ENCODE data around the gene ASIC1.
"Not testable (repeated sequence)": the region's sequence is repeated elsewhere in the genome, so short reads cannot be mapped to it uniquely, and the experiment has no call there.

ASIC1 gene

GRCh38 chr12:50082644-50083043 is 25.2 kb downstream of the ASIC1 start:
- no peak for FAIRE-seq
- DNase-seq (ENCODE audit: insufficient read length, low spot score): no peak

GRCh38 chr12:50083301-50083700 is 25.9 kb downstream of the ASIC1 start:
- no peak for FAIRE-seq
- no peak for DNase-seq (ENCODE audit: insufficient read length, low spot score)

- DNase-seq (ENCODE audit: insufficient read length, low spot score); FAIRE-seq: not testable (repeated sequence)
Observed at GRCh38 chr12:50084409-50084774, 27.0 kb downstream of the ASIC1 start.

- DNase-seq (ENCODE audit: insufficient read length, low spot score) (peak; percentile 91), FAIRE-seq (peak; percentile 55)
Observed at GRCh38 chr12:50084775-50085614, 27.6 kb downstream of the ASIC1 start, which contains the start of gene SMARCD1. TSS of gene SMARCD1 (plus strand) at chr12:50085342. CDS start at chr12:50085370, 28 bp downstream.

- FAIRE-seq (no peak), DNase-seq (ENCODE audit: insufficient read length, low spot score) (no peak)
Observed at GRCh38 chr12:50085615-50086072, 28.2 kb downstream of the ASIC1 start.

- FAIRE-seq (no peak), DNase-seq (ENCODE audit: insufficient read length, low spot score) (no peak)
Observed at GRCh38 chr12:50086148-50086547, 28.8 kb downstream of the ASIC1 start.

- DNase-seq (ENCODE audit: insufficient read length, low spot score) (no peak), FAIRE-seq (no peak)
Observed at GRCh38 chr12:50087151-50087550, 29.8 kb downstream of the ASIC1 start.

GRCh38 chr12:50087995-50088394 is 30.6 kb downstream of the ASIC1 start:
- DNase-seq (ENCODE audit: insufficient read length, low spot score) (no peak), FAIRE-seq (no peak)

- FAIRE-seq: no peak
Observed at GRCh38 chr12:50088577-50089335, 31.4 kb downstream of the ASIC1 start.

GRCh38 chr12:50089730-50090129 is 32.3 kb downstream of the ASIC1 start:
- FAIRE-seq: no peak

More at GRCh38 chr12:50088577-50089335, 31.4 kb downstream of the ASIC1 start:
- DNase-seq (ENCODE audit: insufficient read length, low spot score): peak; percentile 63

GRCh38 chr12:50090391-50090790 is 33.0 kb downstream of the ASIC1 start:
- no peak for DNase-seq (ENCODE audit: insufficient read length, low spot score)
- no peak for FAIRE-seq

More at GRCh38 chr12:50089730-50090129, 32.3 kb downstream of the ASIC1 start:
- DNase-seq (ENCODE audit: insufficient read length, low spot score): no peak

GRCh38 chr12:50097952-50098351 is 40.6 kb downstream of the ASIC1 start:
- FAIRE-seq (no peak), DNase-seq (ENCODE audit: insufficient read length, low spot score) (no peak)

GRCh38 chr12:50099302-50100008 is 42.1 kb downstream of the ASIC1 start:
- DNase-seq (ENCODE audit: insufficient read length, low spot score): no peak
- FAIRE-seq: no peak

- no peak for FAIRE-seq
- no peak for DNase-seq (ENCODE audit: insufficient read length, low spot score)
Observed at GRCh38 chr12:50100561-50100960, 43.2 kb downstream of the ASIC1 start.

- FAIRE-seq (no peak), DNase-seq (ENCODE audit: insufficient read length, low spot score) (peak; percentile 48)
Observed at GRCh38 chr12:50101663-50102062, 44.3 kb downstream of the ASIC1 start.

- no peak for FAIRE-seq
- no peak for DNase-seq (ENCODE audit: insufficient read length, low spot score)
Observed at GRCh38 chr12:50102131-50102531, 44.7 kb downstream of the ASIC1 start.

GRCh38 chr12:50102646-50103309 is 45.4 kb downstream of the ASIC1 start:
- FAIRE-seq (no peak), DNase-seq (ENCODE audit: insufficient read length, low spot score) (no peak)

GRCh38 chr12:50103351-50103750 is 46.0 kb downstream of the ASIC1 start:
- no peak for FAIRE-seq
- DNase-seq (ENCODE audit: insufficient read length, low spot score): no peak

- DNase-seq (ENCODE audit: insufficient read length, low spot score) (no peak), FAIRE-seq (no peak)
Observed at GRCh38 chr12:50103767-50104321, 46.4 kb downstream of the ASIC1 start, which contains the start of gene GPD1. TSS of gene GPD1 (plus strand) at chr12:50104008. CDS start at chr12:50104051, 43 bp downstream.
